GM15510 (cell line): ENCODE results near the gene CACNA1C.

Experiments
- POLR2A ChIP-seq: IDR thresholded peaks from 3 replicates; pipeline ENCODE4 v1.6.1; 2011; ENCODE audit warnings: borderline replicate concordance; ENCODE audit not compliant: insufficient read length; ENCODE audit errors: extremely low read depth

Gene CACNA1C

DNA sequence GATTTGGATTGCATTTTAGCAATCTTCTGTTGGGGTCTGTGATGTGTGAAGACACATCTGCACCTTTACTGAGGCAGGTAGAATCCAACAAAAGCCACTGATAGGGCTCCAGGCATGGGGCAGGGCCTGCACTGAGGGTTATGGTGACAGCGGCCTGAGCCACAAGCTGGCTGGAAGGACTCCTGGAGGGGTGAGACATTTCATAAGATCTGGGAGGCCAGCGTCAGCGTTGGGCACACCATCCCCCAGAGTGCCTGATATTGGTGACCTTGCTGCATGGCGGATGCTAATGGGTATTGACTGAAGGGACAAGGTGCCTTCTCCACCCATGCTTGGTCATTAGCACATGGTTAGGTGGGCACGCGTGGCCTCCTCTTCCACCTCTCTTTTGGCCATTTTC, 187.6 kb downstream of the CACNA1C start:
- TF ChIP-seq POLR2A = no peak

DNA sequence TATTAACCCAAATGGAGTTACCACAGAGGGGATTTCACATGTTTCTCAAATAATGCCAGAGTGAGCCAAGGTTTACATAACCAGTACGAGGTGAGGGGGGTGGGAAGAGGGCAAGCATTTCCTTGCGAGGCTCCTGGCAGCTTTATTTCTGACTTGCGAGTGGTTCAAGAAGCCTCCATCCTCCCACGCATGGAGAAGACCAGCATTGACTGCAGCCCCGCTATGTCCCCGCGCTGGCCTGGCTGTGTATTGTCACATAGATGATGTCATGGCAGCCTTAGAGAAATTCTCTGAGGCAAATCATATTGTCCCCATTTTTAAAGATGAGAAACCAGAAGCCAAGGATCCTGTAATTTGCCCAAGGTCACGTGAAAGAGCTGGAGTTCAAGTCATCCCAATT, 188.2 kb downstream of the CACNA1C start:
- TF ChIP-seq POLR2A = no peak

DNA sequence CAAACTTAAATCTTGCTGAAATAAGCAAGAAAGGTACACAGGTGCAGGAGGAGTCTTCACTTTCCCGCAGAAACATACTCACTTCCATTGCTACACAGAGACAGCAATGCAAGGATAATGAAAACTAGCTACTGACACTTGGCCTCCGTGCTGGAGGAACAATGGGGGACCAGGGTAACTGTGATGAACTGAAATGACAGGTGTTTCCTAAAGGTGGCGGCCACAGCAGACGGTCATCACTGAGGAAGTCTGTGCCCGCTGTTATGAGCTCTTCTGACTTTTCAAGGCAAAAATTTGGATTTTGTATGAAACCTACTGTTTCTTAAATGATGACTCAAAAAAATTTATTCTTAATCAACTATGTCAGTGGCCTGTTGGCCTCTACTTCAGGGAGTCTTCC, 189.4 kb downstream of the CACNA1C start:
- TF ChIP-seq POLR2A = no peak

DNA sequence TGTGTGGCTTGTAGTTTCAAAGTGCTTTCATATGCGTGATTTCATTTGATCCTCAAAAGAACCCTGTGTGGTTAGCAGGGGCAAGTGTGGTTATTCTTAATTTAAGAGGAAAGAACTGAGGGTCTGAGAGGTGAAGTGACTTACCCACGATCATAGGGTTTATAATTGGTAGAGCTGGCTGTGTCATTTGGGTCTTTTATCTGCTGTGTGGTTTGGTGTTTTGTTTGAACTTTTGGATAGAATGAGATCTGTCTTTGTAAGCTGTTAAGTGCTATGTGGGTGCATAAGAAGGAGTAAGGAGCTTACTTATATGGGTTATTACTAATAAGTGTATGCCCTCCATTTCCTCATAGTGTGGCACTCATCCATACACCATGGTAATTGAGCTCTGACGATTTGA, 190.0 kb downstream of the CACNA1C start:
- TF ChIP-seq POLR2A = no peak

DNA sequence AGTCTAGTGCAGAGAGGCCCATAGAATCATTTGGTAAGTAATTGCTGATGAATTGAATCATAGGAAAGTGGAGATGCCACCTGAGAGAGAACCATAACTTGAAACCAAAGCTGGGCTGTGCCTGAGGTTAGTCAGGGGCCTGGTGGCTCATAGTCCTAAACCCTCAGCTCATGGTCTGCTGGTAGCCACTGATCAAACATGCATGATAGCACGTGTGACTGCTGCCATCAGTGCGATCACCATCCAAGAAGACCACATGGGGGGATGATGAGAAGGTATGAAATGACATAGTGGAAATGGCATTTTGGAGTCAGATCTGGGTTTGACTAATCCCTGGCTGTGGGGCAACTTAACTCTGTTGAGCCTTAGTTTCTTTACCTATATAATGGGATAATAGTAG, 190.5 kb downstream of the CACNA1C start:
- TF ChIP-seq POLR2A = no peak

DNA sequence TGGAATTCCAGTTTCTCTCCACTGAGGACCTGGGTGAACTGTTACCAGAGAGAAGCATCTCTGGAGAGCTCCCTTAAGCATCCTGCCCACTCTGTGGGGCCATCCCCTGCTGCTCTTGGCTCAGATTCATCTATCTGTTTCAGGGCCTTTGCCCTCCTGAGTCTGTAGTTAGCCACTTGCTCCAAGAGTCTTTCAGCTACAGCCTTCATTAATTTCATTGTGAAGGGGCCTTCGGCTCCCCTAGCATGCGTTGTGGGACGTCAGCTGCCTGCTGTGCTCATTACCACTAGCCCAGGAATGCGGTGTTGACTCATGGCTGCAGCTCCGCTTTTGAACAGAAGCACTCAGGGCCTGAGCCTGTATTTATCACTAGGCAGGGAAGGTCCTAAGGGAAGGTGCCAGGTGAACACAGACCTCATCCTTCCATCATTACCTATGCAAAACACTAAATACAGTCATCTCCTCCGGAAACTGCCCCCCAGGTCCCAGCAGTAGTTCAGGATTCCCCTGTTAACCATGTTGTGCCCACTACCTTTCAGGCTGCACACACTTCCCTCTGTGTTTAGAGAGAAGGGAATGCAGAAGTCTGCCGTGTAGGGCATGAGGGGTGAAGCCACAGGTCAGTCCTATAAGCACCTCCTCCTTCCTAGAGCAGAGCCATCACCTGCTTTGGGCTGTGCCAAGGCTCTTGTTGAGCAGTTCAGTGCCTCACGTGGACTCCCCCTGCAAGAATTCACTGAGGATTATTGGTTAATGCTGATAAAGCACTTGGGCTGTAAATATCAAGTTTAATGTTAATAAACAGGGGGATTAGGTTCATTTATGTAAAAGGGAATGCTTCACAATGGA, 191.4 kb downstream of the CACNA1C start:
- TF ChIP-seq POLR2A = no peak

DNA sequence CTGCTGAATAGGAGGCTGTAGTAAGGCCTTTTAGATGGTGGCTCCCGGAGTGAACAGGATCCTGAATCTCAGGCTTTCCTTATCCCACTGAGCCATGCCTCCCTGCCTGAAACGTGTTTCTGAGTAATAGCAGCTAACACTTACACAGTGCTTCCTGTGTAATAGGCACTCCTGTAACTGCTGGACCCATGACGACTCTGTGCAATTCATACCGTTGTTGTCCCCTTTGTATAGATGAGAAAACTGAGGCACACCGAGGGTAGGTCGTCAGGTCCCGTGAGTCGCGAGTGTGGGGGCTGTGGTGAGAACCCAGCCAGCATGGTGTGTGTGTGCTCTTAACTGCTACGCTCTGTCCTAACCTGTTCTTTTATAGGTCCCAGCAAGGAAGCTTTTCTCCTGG, 193.6 kb downstream of the CACNA1C start:
- TF ChIP-seq POLR2A = no peak

DNA sequence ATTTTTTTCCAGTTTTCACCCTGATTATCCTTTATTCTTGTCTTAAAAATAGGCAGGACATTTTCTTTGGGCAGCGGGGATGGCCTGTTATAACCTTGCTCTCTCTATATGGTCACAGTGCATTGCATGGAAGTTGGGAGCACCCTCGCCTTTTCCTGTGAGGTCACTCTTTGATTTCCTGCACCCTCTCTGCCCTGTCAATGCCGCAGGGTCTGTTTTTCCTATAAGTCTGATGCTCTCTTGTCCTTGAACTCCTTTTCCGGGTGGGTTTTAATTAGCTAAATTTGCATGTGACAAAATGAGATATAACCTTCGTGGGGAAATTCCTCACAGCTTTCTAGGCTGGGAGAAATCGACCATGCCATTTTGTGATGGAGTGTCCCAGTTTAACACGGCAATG, 194.3 kb downstream of the CACNA1C start:
- TF ChIP-seq POLR2A = no peak

DNA sequence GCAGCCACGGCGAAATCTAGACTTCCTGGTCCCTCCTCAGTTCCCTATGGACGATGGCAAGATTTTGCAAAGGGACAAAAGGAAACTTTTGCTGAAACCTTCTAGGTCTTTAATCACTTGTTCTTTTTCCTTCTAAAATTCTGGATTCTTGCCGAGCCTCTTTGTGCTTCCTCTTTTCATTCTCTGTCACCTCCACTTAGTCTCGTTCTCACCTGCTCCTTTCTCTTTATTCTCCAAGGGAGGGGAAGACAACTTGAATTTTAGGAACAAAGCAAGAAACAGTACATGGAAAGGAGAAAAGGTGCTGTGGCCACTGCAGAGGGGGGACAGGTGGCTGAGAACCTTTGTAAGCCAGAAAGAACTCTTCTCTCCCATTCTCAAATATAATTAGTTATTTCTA, 194.8 kb downstream of the CACNA1C start:
- no peak for TF ChIP-seq POLR2A

DNA sequence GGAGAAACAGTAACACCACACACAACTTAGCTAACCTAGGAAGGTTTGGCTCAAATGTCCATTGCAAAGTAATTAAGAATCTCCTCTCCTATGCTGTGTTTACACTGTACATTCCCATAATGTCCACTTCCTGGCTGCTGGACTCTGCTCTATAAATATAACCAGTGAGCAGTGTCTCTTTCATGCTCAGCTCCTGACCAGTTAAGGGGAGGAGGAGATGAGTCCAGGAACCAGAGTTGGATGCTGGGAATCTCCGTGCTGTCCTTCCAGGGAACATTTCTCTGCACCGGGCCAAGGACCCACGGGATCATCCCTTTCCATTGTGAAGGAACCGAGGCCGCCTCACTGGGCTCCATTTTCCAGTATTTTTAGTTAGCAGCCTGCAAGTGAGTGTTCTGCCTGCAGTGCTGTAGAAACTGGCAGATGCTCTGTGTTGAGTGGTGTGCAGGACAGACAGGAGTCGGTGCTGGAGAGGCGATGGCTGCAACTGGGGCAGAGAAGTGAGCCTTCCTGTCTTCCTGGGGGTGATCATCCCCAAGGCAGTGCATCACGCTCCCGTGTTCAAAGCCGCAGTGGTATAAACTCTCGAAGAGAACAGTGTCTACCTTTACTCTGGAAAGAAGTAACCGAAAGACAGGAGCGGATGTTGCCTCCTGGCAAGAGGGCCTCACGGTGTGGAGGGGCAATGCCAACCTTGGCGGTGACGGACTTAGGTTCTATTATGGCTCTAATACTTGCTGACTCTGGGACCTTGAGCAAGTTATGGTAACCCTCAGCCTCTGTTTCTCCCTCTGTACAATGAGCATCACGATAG, 195.5 kb downstream of the CACNA1C start:
- TF ChIP-seq POLR2A = no peak

DNA sequence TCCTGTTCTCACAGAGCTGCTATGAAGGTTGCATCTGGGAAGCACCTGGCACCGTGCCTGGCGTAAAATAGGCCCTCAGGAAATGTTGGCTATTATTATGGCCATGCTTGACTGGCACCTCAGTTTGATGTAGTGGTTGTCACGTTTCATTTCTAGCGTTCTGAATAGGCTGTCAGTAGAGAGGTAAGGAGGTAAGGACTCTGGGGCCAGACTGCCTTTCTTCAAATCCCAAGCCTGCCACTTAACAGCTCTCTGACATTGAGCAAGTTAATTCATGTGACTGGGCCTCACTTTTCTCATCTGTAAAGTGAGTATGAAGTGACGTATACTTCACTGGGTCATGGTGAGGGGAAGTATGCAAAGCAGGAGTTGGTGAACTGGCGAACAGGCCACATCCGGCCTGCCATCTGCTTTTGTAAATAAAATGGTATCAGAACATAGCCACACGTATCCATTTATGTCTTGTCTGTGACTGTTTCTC, 196.2 kb downstream of the CACNA1C start:
- no peak for TF ChIP-seq POLR2A

DNA sequence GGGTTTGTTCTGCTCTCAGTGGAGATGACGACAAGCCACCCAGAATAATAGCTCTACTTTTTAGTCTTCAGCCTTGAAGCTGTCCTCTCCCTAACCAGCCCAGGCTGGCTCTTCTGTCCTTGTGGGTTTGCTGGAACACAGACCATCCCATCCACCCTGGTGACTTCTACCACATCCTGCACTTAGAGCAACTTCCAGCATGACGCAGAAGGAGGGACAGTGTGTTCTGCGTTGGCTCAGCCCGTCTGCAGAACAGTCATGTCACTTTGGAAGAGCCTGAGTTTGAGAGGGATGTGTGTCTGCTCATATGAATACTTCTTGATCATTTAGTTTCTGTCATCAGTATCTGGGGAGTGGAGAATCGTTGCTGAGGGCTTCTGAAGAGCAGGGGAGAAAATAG, 198.0 kb downstream of the CACNA1C start:
- no peak for TF ChIP-seq POLR2A

DNA sequence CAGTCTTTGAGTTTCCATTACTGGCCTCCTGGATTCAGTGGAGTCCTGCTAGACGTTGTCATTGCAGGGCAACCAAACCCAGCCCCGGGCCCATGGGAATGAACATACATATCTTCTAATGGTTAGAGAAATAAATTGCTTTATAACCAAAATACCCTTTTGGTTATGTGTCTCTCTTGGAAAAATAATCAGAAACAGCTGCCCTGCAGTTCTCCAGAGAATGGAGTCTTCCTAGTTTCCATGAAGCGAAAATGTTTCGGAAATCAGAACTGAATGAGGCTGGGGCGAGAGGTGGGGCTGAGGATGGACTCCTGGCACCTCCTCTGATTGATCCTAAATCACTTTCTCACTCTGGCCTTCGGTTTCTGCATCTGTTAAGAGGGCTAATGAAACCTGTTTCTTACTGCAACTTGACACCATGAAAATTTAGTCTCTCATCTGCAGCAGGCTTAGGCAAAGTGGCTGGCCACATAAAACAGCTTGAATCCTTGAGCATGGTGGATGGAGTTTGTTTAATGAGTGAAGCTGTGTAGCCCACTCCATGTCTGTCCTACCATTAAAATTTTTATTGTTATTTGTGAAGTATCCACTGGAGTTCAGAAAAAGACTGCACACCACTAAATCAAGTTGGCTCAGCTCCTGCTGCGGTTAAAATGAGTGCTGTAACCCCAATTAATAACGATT, 198.9 kb downstream of the CACNA1C start:
- no peak for TF ChIP-seq POLR2A

DNA sequence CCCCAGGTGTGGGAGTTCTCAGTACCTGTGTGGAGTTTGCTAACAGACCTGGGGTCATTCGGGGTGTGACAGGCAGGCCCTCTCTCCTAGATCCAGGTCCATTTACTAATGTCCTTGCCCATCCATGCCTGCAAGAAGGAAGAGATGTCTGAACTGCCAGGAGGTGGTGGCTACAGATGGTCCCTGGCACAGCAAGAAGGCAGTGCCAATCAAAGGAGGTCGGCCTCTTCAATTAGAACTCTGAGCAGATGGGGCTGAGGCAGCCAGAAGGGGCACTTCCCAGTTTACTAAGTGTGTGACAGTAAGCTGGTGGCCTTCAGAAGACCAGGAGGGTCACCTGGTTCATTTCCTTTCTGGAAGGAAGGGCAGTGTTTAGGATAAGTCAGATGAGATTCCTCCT, 202.5 kb downstream of the CACNA1C start:
- no peak for TF ChIP-seq POLR2A

DNA sequence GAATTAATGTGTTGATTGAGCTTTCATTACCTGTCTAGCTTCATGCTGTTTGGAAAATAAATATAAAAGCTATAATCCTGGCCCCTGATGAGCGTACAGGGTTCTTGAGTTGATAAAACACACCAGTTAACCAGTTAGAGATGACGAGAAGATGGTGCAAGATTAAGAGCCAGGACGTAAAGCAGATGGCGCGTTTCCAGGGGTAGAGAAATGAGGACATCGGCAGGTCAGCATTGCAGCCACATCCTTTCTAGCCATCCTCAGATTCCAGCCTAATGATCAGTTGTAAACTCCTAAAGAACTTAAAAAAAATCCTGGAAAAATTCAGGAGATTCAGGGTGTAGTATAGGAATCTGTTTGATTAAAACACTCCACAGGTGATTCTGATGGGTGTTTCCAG, 203.7 kb downstream of the CACNA1C start:
- TF ChIP-seq POLR2A = no peak
